ENCODE measurements around the gene MYO1D.
A peak's percentile ranks its signal among the peaks of the same experiment; 100 is the strongest.

Gene MYO1D

GRCh38 chr17:32487473-32488176 is 389.3 kb downstream of the MYO1D start:
- no peak for DNase-seq (ENCODE audit: low read depth)

GRCh38 chr17:32486701-32487472 is 390.0 kb downstream of the MYO1D start, which contains the start of gene CDK5R1:
Gene CDK5R1 (plus strand): TSS chr17:32486993. CDS start chr17:32487621, 628 bp downstream.
- peak; percentile 55 for DNase-seq (ENCODE audit: low read depth)

DNA sequence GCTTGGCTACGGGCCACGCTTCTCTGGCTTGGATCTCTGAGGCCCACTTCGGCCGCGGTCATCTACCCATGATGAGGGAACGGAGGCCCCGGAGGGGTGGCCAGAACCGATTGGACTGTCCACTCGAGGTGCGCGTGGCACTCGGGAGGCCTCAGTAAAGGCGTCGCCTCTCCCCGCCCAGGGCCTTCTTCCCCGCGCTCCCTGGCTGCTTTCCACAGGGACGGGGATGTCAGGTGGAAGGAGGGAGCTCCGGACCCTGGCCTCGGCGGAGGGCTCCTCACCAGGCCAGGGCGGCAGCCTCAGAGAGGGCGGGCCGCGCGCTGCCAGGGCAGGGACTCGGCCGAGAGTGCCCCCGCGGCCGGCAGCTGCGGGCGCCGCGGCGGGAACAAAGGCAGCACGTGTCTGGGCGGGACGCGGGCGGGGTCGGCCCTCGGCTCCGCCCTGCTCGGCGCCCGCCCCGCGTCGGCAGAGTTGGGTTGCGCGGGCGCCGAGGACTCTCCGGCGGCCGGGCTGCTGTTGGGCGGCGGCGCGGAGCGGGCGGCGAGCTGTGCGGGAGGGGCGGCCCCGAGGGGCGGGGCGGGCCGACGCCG is 390.7 kb downstream of the MYO1D start:
- peak; percentile 52 for DNase-seq (ENCODE audit: low read depth)

DNA sequence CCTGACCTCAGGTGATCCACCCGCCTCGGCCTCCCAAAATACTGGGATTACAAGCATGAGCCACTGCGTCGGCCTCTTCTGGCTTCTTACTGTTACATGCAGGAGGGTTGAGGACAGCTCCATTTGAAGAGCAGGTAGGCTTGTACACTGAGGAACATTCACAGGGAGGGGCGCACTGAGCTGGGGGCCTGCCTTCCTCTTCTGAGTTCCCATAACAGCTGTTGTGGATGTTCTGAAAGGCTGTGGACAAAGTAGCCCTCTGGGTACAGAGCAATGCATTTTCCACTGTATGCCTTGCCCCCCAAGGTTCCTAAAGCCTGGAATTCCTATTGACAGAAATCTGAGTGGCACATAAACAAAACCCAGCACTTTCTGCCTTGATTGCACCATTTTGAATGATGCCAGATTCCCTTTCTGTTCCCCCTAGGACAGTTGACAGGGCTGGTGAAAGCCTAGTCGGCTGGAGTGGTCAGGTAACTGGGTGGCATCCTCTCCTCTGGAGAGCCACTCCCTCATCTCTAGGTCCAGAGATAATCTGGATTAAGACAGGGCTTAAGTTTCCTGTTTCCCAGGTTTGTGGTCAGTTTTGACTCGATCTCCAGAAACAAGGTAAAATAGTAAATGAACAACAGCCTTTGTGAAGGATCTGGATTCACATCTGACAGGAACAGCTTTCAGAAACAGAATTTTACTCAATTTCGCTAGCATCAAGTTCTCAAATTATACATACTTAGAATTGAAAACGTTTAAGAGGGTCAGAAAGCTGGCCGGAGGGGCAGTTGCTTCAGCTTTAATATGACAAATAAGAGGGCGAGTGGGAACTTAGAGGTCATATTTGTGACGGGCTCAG is 391.4 kb downstream of the MYO1D start:
- DNase-seq (ENCODE audit: low read depth) = no peak

DNA sequence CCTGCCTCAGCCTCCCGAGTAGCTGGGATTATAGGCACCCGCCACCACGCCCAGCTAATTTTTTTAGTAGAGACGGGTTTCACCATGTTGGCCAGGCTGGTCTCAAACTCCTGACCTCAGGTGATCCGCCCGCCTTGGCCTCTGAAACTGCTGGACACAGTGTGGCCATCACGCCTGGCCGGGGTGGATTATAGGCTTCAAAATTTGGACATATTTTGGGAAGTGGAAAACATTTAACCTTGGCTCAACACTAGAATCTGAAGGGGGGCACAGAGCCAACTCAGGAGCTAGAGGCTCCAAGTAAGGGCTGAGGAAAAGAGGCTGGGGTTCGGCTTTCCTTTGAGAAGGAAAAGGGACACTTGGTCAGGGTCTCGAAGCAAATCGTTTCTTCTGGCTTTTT is 392.3 kb downstream of the MYO1D start:
- DNase-seq (ENCODE audit: low read depth) = no peak

DNA sequence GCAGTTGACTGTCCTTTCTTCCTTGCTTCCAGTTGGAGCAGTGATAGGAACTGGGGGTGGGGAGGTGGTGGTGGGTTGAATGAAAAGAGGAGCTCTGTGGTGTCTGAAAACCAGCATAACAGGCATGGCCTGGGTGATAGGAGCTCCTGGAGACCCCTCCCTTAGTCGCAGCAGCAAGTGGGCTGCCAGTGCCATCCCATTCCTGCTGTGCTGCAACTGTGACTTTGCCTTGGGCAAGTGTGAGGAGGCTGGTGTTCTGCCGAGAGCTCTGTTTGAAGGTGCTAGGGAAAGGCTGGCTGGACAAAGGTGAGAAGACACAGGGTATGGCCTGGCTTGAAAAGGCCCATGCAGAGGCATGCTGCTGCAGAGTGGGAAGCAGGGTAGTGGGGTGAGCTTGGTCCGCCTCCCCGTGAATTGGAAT is 392.9 kb downstream of the MYO1D start:
- DNase-seq (ENCODE audit: low read depth) = no peak

DNA sequence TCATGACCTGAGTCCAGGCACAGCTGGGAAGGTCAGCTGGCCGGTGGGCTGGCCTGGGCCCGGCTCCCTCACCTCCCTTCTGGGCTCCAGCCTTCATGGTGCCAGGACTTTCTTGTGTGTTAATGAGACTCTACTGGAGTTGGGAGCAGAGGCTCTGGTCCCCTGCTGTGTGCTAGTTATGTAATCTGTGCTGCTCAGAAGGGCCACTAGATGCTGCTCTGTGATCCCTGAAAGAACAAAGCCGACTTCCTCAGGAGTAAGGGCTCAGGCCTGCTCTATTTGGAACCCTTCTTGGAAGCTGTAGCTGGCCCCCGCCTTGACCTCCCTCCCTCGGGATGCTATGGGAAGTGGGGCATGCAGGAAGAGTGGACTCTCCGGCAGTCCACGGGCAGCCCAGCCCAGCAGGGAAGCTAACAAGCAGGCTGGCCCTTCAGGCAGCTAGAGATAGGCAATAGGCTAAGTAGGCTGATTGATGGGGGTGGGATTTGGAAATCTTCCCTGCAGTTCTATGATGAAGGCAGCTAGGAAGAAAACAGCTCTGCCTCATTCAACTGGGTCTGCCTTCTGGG is 393.4 kb downstream of the MYO1D start:
- no peak for DNase-seq (ENCODE audit: low read depth)

- DNase-seq (ENCODE audit: low read depth) = no peak
Observed at GRCh38 chr17:32482568-32483320, 394.2 kb downstream of the MYO1D start.

DNA sequence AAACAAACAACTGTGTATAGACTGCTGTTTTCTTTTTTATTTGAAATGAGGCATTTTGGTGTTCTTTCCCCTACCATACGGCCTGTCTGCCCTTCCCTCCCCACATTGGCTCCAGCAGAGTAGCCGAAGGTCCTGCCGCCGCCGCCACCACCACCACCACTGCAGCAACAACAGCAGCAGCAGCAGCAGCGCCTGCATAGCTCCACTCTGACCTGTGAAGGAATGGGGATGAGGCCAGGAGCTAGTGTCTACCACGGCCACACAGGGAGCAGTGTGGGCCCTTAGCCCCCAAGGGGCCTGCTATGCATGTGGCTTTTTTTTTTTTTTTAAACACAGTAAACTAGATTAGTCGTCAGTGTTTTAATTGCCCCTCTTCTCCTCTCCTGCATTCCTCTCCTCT is 395.7 kb downstream of the MYO1D start:
- DNase-seq (ENCODE audit: low read depth) = no peak

DNA sequence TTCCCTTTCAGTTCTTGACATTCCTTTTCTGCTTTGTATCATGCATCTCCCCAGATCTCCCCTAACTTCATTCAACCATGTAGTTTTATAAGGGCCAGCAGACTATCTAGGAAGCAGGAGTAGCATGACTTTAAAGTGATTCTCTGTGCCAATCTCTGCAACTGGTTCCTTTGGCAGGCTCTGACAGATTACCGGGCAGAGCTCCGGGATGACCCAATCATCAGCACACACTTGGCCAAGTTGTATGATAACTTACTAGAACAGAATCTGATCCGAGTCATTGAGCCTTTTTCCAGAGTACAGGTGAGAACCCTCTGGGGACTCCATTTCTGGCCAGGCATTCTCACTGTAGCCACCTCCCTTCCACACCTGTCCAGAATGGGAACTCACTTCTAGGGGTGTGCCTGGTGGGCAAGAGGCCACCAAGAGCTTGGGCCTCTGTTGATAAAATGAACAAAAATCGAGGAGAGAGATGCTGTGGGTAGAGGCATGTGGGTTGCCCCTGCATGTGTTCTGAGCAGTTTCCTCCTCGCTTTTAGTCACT is 397.8 kb downstream of the MYO1D start:
- DNase-seq (ENCODE audit: low read depth) = no peak

GRCh38 chr17:32477220-32477619 is 399.7 kb downstream of the MYO1D start:
- DNase-seq (ENCODE audit: low read depth) = no peak

DNA sequence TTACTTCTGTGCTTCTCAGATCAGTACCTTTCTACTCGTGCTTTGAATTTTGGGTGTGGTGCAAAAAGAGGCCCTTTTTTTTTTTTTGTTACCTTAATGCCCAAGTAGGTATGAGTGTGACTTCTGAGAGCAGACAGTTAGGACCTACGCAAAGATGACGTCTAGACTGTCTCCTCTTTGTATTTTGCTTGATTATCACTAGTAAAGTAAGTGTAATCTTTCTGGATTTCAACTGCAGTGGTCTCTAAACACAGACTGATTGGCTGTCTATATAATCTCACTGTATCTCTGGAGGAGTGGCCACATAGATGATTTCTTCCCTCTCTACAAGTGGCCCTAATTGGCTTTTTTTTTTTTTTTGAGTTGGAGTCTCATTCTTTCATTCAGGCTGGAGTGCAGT is 401.7 kb downstream of the MYO1D start:
- DNase-seq (ENCODE audit: low read depth) = no peak

GRCh38 chr17:32471652-32472051 is 405.3 kb downstream of the MYO1D start:
- no peak for DNase-seq (ENCODE audit: low read depth)

DNA sequence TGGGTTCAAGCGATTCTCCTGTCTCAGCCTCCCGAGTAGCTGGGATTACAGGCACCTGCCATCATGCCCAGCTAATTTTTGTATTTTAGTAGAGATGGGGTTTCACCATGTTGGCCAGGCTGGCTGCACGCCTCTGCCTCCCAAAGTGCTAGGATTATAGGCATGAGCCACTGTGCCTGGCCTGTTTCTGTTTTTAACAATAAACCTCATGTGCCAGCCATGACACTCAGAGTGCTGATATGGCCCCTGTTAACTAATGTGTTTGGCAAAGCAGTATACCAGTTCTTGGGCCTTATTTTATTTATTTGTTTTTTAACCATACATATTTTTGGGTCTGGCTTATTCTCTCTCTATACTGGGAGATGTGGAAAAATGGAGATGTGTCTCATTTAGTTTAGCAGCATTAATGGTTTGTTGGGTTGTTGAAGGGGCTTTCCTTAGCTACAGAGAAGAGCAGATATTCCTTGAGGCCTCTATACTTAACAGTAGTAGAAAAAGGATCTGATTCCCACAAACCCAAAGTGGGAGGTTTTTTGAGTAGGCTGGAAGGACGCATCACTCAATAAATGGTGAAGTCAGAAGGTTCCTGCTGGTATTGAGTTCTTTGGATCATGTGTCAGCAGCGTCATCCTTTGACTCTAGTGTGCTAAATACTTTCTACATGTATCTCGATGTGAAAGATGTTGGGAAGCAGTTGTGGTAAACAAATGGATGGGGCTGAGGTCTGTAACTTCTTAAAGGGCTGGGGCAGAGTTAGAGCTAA is 406.3 kb downstream of the MYO1D start:
- DNase-seq (ENCODE audit: low read depth) = no peak

DNA sequence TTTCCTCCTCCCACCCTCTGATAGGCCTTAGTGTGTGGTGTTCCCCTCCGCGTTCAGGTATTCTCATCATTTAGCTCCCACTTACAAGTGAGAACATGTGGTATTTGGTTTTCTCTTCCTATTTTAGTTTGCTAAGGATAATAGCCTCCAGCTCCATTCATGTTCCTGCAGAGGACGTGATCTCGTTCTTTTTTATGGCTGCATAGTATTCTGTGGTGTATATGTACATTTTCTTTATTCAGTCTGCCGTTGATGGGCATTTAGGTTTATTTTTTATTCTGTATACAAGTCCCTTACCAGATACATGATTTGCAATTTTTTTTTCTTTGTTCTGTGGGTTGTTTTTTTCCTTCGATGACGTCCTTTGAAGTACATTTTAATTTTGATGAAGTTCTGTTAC is 409.0 kb downstream of the MYO1D start:
- DNase-seq (ENCODE audit: low read depth) = no peak

DNA sequence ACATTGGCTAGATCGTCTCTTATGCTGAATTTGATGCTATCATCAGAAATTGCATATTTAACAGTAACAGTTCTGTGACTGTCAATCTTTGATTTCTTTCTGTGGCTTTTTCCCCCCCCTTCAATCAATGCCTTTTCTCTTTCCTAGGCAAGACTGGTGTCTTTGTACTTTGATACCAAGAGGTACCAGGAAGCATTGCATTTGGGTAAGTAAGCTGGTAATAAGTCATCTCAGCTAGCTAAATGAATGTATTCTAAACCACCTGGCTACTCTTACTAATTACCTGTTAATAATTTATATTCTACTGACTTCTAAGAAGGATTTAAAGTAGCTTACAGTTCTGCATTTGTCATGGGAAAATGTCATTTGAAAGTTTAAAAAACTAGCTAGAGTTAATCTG is 412.6 kb downstream of the MYO1D start:
- no peak for DNase-seq (ENCODE audit: low read depth)

- no peak for DNase-seq (ENCODE audit: low read depth)
Observed at GRCh38 chr17:32463304-32463703, 413.6 kb downstream of the MYO1D start.

DNA sequence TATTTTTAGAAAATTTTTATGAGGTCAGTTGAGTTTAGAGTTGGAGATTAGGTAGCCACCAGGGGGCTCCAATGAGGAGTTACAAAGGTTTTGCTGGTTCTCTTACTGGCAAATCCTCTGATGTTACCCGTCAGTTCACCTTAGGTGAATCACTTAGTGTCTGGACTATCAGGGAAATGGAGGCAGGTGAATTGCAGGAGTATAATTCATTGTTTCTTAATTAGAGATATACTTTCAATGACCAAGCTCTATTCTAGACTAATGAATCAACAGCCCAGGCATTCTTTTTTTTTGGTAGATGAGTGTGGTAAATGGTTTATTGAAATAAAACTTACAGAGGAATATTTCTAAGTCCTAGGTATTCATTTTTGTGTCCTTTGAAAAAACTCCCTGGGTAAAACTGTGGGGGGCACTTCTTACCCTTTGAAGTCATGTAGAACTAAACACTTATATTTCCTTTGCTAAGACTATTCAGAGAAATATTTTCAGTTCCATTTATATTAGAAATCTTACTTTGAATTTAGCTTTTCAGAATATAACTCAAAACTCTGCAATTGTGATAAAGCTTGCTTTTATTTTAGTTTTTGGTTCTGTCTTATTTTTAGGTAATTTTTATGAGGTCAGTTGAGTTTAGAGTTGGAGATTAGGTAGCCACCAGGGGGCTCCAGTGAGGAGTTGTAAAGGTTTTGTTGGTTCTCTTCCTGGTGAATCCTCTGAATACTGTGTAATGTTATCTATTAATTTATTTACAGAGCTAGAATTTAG is 414.9 kb downstream of the MYO1D start:
- DNase-seq (ENCODE audit: low read depth) = peak; percentile 40

DNA sequence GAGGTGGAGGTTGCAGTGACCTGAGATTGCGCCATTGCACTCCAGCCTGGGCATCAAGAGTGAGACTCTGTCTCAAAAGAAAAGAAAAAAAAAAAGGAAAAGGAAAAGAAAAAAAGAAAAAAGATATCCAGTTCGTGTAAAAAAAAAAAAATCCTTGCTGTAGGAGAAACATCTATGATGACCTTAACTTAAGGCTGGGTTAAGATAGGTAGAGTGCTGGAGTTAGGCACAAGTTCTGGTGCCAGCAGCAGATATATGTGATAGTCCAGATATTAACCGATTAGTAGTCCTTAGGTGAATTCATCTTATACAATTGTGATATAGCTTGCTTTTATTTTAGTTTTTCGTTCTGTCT is 415.4 kb downstream of the MYO1D start:
- DNase-seq (ENCODE audit: low read depth) = no peak
